Myocyte (in vitro differentiated cells): ENCODE results near the gene NKX2-4. TPM values are rescaled to one million over a fixed set of nuclear protein-coding genes. Genes with fewer than 3 reads are reported as not detected.

Experiments used
- DNase-seq: peaks from one replicate; pipeline ENCODE4 v3.0.0-alpha.2; 2012; ENCODE audit warnings: low read depth
- total RNA-seq: library from RNA; depleted of rRNA; stranded (reverse); fragments of >200 nt; gene quantifications from 2 replicates; pipeline ENCODE4 v1.2.3, GENCODE V29; 2014

The NKX2-4 gene
- total RNA-seq, 1 donor from 2014 or later, result not detected

DNA sequence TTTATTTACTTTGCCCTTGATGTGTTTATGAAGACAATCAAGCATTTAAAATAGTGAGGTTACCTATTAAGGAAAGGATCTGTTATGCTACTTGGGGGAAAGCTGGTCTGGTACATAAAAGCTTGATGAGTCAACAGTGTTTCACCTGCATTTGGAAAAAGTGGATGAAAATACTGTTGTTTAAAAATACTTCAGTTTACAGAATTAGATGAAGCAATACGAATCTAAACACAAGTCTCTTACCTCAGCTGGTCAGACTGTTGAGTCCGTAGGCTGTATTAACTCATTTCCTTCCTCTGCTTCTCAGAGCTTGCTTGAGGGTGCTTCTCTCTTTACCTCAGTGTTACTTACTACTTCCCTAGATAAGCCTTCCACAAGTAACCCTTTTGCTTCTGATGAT, 36.1 kb downstream of the NKX2-4 start:
- no peak for DNase-seq

DNA sequence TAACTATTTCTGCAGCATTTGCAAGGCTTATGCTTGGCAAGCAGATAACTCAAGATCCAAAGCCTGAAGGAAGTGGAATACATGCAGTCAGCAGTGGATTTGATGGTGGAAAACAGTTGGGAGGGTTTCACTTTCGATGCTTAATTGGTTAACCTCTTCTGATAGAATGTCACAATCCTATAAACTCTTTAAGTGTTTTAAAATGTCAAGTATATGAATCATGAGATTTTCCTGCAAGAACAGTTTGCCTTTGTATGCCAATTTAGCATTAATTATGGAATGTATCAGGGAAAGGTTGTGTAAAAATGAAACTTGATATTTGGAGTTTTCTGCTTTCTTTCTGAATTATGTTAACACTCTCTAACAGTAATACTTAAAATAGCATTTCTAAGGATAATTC, 36.6 kb downstream of the NKX2-4 start:
- DNase-seq, result no peak

DNA sequence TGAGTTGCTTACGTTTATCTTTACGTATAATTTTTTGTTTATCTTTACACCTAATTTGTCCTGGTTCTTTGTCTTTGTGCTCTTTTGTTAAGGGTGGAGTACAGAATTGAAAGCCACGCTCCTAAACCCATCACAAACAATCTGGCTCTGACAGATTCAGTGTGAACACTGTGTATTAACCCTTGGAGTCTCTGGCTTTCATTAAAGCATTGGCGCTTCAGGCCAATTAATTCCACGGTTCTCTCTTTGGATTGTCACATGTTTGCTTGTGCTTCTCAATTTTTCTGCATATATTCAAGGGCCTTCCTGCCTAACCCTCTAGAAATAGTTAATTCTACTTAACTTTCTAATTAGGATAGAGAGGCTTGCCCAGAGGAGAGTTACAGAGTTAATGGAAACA, 38.6 kb downstream of the NKX2-4 start:
- no peak for DNase-seq

DNA sequence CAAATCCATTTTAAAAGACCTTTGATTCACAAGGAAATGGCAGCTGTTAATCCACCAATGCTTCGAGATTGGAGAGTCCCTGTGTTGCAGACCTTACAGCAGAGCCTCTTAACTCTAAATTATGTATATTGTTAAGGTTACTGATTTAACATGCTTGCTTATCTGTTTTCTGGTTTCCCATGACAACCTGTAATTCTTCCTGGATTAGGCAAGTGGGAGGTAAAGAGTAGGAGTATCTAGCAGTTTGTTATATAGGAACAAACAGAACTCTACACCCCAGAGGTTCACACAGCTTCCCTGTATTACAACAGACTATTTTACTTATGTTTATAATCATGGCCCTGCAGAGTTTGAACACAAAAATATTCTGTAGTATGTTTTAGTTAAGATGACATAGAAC, 39.5 kb downstream of the NKX2-4 start:
- no peak for DNase-seq

DNA sequence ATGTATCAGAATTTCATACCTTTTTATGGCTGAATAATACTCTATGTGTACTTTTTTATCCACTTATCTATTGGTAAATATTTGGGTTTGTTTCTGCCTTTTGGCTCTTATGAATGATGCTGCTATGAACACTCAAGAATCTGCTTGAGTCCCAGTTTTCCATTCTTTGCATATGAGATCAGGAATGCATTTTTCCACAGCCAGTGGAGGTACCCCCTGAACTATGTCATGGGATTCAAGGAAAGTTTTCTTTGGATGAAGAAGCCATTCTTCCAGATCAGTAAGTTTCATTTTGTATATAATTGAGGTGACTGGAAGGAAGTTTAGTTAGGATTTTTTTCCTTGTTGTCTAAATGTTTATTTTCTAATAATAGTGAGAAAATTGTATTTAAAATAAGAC, 40.9 kb downstream of the NKX2-4 start:
- no peak for DNase-seq

DNA sequence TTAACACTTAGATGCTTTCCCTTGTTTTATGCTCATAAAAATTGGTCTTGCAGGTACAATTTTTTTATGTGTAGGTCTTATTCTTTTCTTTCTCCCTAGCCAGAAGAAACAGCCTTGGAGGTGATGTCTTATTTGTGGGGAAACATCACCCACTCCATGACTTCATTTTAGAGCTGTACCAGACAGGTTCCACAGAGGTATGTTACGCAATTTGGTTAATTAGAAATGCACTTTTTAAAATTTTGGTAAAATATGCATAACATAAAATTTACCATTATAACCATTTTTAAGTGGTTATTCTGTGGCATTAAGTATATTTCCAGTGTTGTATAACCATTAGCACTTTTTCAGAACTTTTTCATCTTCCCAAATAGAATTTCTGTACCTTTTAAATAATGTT, 41.3 kb downstream of the NKX2-4 start:
- no peak for DNase-seq

DNA sequence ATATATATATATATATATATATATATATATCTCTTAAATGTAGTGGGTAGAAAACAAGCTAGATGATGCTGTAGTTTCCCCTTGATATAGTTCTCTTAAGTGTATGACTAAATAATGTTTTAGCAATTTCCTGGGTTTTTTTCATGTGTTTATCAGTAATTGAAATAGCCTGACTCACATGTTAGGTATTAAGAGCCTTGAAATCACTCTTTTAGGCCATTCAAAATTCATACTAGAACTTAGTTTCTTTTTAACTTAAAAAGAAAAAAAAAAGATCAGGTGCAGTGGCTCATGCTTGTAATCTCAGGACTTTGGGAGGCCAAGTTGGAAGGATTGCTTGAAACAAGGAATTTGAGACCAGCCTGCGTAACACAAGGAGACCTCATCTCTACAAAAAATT, 44.1 kb downstream of the NKX2-4 start:
- DNase-seq, result no peak

DNA sequence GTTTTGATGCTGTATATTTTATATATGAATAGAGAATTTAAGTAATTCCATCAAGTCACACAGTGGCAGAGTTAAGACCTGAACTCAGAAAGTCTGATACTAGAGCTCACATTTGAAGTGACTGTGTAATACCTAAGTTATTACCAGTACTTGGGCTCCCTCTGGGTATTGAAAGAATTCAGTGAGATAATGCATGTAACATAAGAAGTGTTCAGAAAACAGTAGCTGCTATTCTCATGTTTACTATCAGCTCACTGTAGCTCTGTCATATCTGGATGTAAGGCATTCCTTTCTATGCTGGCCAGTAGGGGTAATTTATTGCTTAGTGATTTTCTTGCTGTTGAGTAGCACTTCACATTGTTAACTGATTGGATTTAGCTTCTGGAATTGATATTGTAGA, 44.6 kb downstream of the NKX2-4 start:
- peak; percentile 7 for DNase-seq

Other genes starting within 250 kb of the NKX2-4 start
- 87.0 and 91.1 TPM in 2 replicates for gene XRN2, start 94.2 kb downstream of the NKX2-4 start, total RNA-seq
- not detected in 2 replicates for gene NKX2-2, start 116.5 kb upstream of the NKX2-4 start, total RNA-seq